ENCODE measurements around the gene CDH11. TPM values are rescaled to one million over a fixed set of nuclear protein-coding genes. Genes with fewer than 3 reads are reported as not detected.

The CDH11 gene
- total RNA-seq, 1 experiment from 2014 or later = 297 TPM

DNA sequence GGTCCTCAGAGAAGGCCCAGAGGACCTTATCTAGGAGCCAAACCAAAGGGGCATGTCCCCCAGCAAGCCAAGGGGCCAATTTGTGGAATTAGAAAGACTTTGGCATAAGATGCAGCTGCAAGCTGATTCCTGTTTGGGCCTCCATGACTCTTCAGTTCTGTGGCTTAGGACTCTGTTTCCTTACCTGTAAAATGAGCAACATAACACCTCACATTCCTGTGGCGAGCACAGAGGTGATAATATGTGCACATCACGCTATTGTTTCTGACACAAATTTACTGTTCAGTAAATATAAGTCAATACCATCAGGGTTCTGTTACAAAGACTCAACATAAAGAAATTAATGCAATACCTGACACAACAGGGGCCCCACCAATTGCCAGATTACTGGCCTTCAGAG, 57.7 kb downstream of the CDH11 start:
- BruUV-seq (replicated peaks) = no TSS peak
- ChIA-PET POLR2A (ENCODE audit: low non-redundant PET) (no interaction called here), CTCF (no interaction called here)
- H3K27me3 ChIP-seq (replicated peaks; ENCODE audit: insufficient read depth, low read depth, low read length, poor library complexity) = no peaks in the 10 kb centered on the region
- no peak overlapping the region for H3K4me3 ChIP-seq (ENCODE audit: low read depth, low read length, poor library complexity, severe bottlenecking)
- peaks cover 19% of the 10 kb centered on the region for H3K36me3 ChIP-seq (ENCODE audit: insufficient read depth, low read length, poor library complexity, severe bottlenecking)
- intact Hi-C loops (cut with micrococcal nuclease; ENCODE audit: unreplicated experiment) = no loop called here
- H3K9me3 ChIP-seq (ENCODE audit: low read depth, low read length, poor library complexity, severe bottlenecking) = no peaks in the 10 kb centered on the region
- DNase-seq (ENCODE audit: low spot score) = no peak
- no peak overlapping the region for H3K27ac ChIP-seq (ENCODE audit: low read depth, low read length, poor library complexity, severe bottlenecking)
- no peak for TF ChIP-seq EZH2 (IDR thresholded peaks at IDR 0.05; ENCODE audit: borderline replicate concordance, low read depth, low read length, poor library complexity, severe bottlenecking)
- TF ChIP-seq, protein P1, sequence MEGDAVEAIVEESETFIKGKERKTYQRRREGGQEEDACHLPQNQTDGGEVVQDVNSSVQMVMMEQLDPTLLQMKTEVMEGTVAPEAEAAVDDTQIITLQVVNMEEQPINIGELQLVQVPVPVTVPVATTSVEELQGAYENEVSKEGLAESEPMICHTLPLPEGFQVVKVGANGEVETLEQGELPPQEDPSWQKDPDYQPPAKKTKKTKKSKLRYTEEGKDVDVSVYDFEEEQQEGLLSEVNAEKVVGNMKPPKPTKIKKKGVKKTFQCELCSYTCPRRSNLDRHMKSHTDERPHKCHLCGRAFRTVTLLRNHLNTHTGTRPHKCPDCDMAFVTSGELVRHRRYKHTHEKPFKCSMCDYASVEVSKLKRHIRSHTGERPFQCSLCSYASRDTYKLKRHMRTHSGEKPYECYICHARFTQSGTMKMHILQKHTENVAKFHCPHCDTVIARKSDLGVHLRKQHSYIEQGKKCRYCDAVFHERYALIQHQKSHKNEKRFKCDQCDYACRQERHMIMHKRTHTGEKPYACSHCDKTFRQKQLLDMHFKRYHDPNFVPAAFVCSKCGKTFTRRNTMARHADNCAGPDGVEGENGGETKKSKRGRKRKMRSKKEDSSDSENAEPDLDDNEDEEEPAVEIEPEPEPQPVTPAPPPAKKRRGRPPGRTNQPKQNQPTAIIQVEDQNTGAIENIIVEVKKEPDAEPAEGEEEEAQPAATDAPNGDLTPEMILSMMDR (conservative IDR thresholded peaks at IDR 0.05; ENCODE audit: low read depth, low read length) = no peak
- peaks cover 19% of the 10 kb centered on the region for H3K4me1 ChIP-seq (ENCODE audit: insufficient read depth, low read length, poor library complexity, severe bottlenecking)

DNA sequence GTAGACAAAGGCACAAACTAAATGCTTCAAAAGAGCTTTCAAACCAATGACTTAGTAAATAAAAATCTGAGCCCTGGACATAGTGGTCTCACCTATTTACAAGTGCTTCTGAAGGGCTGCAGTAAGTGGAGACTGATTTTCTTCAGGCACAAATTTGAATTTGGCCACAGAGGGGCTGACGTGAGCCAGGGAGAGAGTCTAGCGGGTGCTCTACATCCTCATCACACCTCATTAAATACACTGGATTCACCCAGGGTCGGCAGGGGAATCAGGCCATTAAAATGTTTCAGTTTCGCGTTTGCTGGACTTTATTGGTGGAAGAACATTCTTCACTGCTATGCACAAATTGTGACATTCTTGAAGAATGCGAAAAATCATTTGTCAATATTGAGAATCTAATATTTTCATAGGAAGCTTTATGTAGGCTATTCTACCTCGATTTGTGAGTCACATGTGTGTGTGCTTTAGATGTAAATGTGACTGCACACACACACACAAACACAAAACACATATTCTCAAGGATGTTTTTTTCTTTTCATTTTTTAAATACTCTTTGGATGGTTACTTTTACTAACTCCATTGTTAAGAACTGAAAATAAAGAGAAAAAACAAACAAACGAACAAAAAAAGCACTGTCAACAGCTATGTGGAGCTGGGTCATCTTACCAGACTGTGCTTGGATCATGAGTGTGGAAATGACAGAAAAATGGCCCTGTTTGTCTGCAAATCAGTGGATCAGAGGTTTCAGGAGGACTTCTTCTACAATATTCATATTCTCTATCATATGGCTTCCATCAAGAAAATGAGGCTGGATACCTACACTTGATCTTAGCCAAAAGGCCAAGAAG, 58.9 kb downstream of the CDH11 start:
- Histone ChIP-seq H3K27ac (ENCODE audit: low read depth, low read length, poor library complexity, severe bottlenecking) (no peak overlapping the region), H3K9me3 (ENCODE audit: low read depth, low read length, poor library complexity, severe bottlenecking) (no peaks in the 10 kb centered on the region), H3K4me3 (ENCODE audit: low read depth, low read length, poor library complexity, severe bottlenecking) (no peak overlapping the region), H3K4me1 (ENCODE audit: insufficient read depth, low read length, poor library complexity, severe bottlenecking) (peaks cover 8% of the 10 kb centered on the region), H3K36me3 (ENCODE audit: insufficient read depth, low read length, poor library complexity, severe bottlenecking) (peaks cover 19% of the 10 kb centered on the region), H3K27me3 (replicated peaks; ENCODE audit: insufficient read depth, low read depth, low read length, poor library complexity) (no peaks in the 10 kb centered on the region)
- ChIA-PET POLR2A (ENCODE audit: low non-redundant PET) (no interaction called here), CTCF (no interaction called here)
- no peak for DNase-seq (ENCODE audit: low spot score)
- intact Hi-C loops (cut with micrococcal nuclease; ENCODE audit: unreplicated experiment) = no loop called here
- BruUV-seq (replicated peaks) = no TSS peak
- TF ChIP-seq, protein P1 (conservative IDR thresholded peaks at IDR 0.05; ENCODE audit: low read depth, low read length) = no peak
- no peak for TF ChIP-seq EZH2 (IDR thresholded peaks at IDR 0.05; ENCODE audit: borderline replicate concordance, low read depth, low read length, poor library complexity, severe bottlenecking)

DNA sequence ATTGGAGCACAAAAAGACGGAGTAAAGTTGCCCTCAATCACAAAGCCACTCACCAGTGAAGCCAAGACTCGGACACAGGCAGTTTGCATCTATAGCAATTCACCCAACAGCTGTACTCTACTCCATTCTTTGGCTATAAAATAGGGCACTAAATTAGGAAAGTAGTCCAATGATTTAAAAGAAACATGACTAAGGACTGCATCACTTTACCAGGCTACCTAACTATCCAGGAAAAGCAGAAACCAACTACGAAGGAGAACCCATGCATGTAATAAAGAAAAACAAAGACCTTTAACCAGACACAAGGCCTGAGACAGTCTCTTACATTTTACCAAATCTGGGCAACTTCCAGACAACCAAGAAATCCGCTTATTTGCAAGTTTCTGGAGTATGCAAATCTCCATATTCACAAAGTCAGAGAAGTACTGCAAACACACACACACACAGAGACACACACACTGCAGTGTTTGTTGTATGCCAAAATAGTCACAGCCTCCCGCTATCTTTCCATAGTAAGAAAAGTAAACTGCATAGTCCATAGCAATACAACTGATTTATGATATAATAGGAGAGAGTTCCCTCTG, 59.8 kb downstream of the CDH11 start:
- ChIA-PET CTCF (no interaction called here), POLR2A (ENCODE audit: low non-redundant PET) (no interaction called here)
- no TSS peak for BruUV-seq (replicated peaks)
- Histone ChIP-seq H3K4me1 (ENCODE audit: insufficient read depth, low read length, poor library complexity, severe bottlenecking) (peaks cover 1% of the 10 kb centered on the region), H3K9me3 (ENCODE audit: low read depth, low read length, poor library complexity, severe bottlenecking) (no peaks in the 10 kb centered on the region), H3K4me3 (ENCODE audit: low read depth, low read length, poor library complexity, severe bottlenecking) (no peak overlapping the region), H3K36me3 (ENCODE audit: insufficient read depth, low read length, poor library complexity, severe bottlenecking) (peaks cover 25% of the 10 kb centered on the region), H3K27ac (ENCODE audit: low read depth, low read length, poor library complexity, severe bottlenecking) (no peak overlapping the region), H3K27me3 (replicated peaks; ENCODE audit: insufficient read depth, low read depth, low read length, poor library complexity) (no peaks in the 10 kb centered on the region)
- DNase-seq (ENCODE audit: low spot score) = no peak
- no peak for TF ChIP-seq EZH2 (IDR thresholded peaks at IDR 0.05; ENCODE audit: borderline replicate concordance, low read depth, low read length, poor library complexity, severe bottlenecking)
- TF ChIP-seq, protein P1 (conservative IDR thresholded peaks at IDR 0.05; ENCODE audit: low read depth, low read length) = no peak
- intact Hi-C loops (cut with micrococcal nuclease; ENCODE audit: unreplicated experiment) = no loop called here
